Measurements from ENCODE around the gene MTSS2.

GRCh38 chr16:70712942-70713341 is 27.1 kb upstream of the MTSS2 start:
- no peak for TF ChIP-seq NFRKB (IDR thresholded peaks at IDR 0.05)
- TF ChIP-seq FOXA1 (IDR thresholded peaks at IDR 0.05) = no peak

All from HEK293T (cell line).